Activated B cell treated with CpG ODN at 0.5 μM for 24 hours (primary cell): Measurements from ENCODE around the gene HIPK4. TPM values are rescaled to one million over a fixed set of nuclear protein-coding genes. Genes with fewer than 3 reads are reported as not detected.

Experiments used
- ATAC-seq: fragments of 200-7000 bp; cut with Tn5 transposase; one replicate; pipeline ENCODE4 v1.10.0; 2021; ENCODE audit warnings: low read depth, mild to moderate bottlenecking, moderate library complexity
- CTCF ChIA-PET: fragments of 350-600 bp; sonication (Branson Sonifier 250); formaldehyde crosslinking; loops from one replicate; lab custom pipeline; 2021; ENCODE audit warnings: antibody characterized with exemption; lab: Charles Lee
- POLR2A ChIA-PET: fragments of 350-600 bp; sonication (Branson Sonifier 250); formaldehyde crosslinking; loops from one replicate; lab custom pipeline; 2021; ENCODE audit warnings: antibody characterized with exemption; lab: Charles Lee
- DNase-seq: peaks from one replicate; pipeline ENCODE4 v3.0.0; 2022
- H3K27ac Mint-ChIP-seq: one replicate; pipeline ENCODE4 v1.8.0; 2020; ENCODE audit warnings: mixed read lengths
- H3K27me3 Mint-ChIP-seq: one replicate; pipeline ENCODE4 v1.8.0; 2021; ENCODE audit warnings: mixed read lengths
- H3K36me3 Mint-ChIP-seq: one replicate; pipeline ENCODE4 v1.8.0; 2021; ENCODE audit warnings: low read depth, mixed read lengths
- H3K4me1 Mint-ChIP-seq: one replicate; pipeline ENCODE4 v1.8.0; 2021; ENCODE audit warnings: mixed read lengths
- H3K4me3 Mint-ChIP-seq: one replicate; pipeline ENCODE4 v1.8.0; 2020; ENCODE audit warnings: mild to moderate bottlenecking, mixed read lengths
- H3K9me3 Mint-ChIP-seq: one replicate; pipeline ENCODE4 v1.8.0; 2020; ENCODE audit warnings: mixed read lengths
- CTCF ChIP-seq: fragments of 200-600 bp; IDR thresholded peaks from one replicate; pipeline ENCODE4 v1.8.0; 2022; ENCODE audit warnings: antibody characterized with exemption, mild to moderate bottlenecking
- intact Hi-C: fragments of 100-400 bp; cut with micrococcal nuclease; formaldehyde crosslinking; loops from one replicate; pipeline ENCODE4 v1.15.1; 2024
- total RNA-seq: library from RNA; stranded (reverse); gene quantifications from 2 replicates; pipeline ENCODE4 v1.2.3, GENCODE V29; 2022

Gene HIPK4
- total RNA-seq, 1 donor from 2014 or later = 0.09 TPM

- Mint-ChIP-seq H3K4me3 (no peak overlapping the region), H3K27ac (no peak overlapping the region), H3K4me1 (no peaks in the 10 kb centered on the region), H3K27me3 (peaks cover 4% of the 10 kb centered on the region), H3K36me3 (no peaks in the 10 kb centered on the region), H3K9me3 (no peaks in the 10 kb centered on the region)
- ATAC-seq (no peak), DNase-seq (no peak)
- TF ChIP-seq CTCF = no peak
- CTCF ChIA-PET = no interaction called here
- POLR2A ChIA-PET = interaction anchor here (0.6 kb wide), 1 partner anchor 298 kb away, joined by 3 read pairs; the partner anchor contains the start of gene ZNF780A
- intact Hi-C loops = no loop called here
These were observed 1.5 kb downstream of the HIPK4 start for GRCh38 chr19:40388481-40388880.

- DNase-seq (no peak), ATAC-seq (no peak)
- no peak for TF ChIP-seq CTCF
- Mint-ChIP-seq H3K36me3 (no peaks in the 10 kb centered on the region), H3K27ac (no peak overlapping the region), H3K27me3 (peaks cover 4% of the 10 kb centered on the region), H3K9me3 (no peaks in the 10 kb centered on the region), H3K4me3 (no peak overlapping the region), H3K4me1 (no peaks in the 10 kb centered on the region)
- intact Hi-C loops = no loop called here
- ChIA-PET POLR2A (no interaction called here), CTCF (no interaction called here)
These were observed 2.8 kb downstream of the HIPK4 start for GRCh38 chr19:40387155-40387554.

GRCh38 chr19:40383668-40384248 is 6.2 kb downstream of the HIPK4 start:
- POLR2A ChIA-PET = no interaction called here
- no peak for TF ChIP-seq CTCF
- Mint-ChIP-seq H3K4me3 (no peak overlapping the region), H3K36me3 (peaks cover under 1% of the 10 kb centered on the region), H3K27ac (no peak overlapping the region), H3K9me3 (no peaks in the 10 kb centered on the region), H3K27me3 (no peaks in the 10 kb centered on the region), H3K4me1 (no peaks in the 10 kb centered on the region)
- intact Hi-C loops = no loop called here
- CTCF ChIA-PET = no interaction called here
- no peak for ATAC-seq
- DNase-seq = no peak

- ATAC-seq = no peak
- intact Hi-C loops = no loop called here
- no peaks in the 10 kb centered on the region for H3K27me3 Mint-ChIP-seq
- peaks cover 8% of the 10 kb centered on the region for H3K36me3 Mint-ChIP-seq
- POLR2A ChIA-PET = no interaction called here
- no peaks in the 10 kb centered on the region for H3K4me1 Mint-ChIP-seq
- CTCF ChIA-PET = no interaction called here
- no peak for DNase-seq
- no peak overlapping the region for H3K27ac Mint-ChIP-seq
- no peak for TF ChIP-seq CTCF
- no peaks in the 10 kb centered on the region for H3K9me3 Mint-ChIP-seq
- no peak overlapping the region for H3K4me3 Mint-ChIP-seq
These were observed 8.7 kb downstream of the HIPK4 start for GRCh38 chr19:40381321-40381720.

GRCh38 chr19:40380199-40381037 is 9.6 kb downstream of the HIPK4 start:
- POLR2A ChIA-PET = no interaction called here
- H3K4me3 Mint-ChIP-seq = no peak overlapping the region
- H3K36me3 Mint-ChIP-seq = peaks cover 8% of the 10 kb centered on the region
- CTCF ChIA-PET = no interaction called here
- no peak overlapping the region for H3K27ac Mint-ChIP-seq
- H3K27me3 Mint-ChIP-seq = no peaks in the 10 kb centered on the region
- no peaks in the 10 kb centered on the region for H3K4me1 Mint-ChIP-seq
- H3K9me3 Mint-ChIP-seq = no peaks in the 10 kb centered on the region
- ATAC-seq (no peak), DNase-seq (no peak)
- TF ChIP-seq CTCF = no peak
- intact Hi-C loops = no loop called here
